Measurements from ENCODE around the gene VSTM4. TPM values are rescaled to one million over a fixed set of nuclear protein-coding genes. Genes with fewer than 3 reads are reported as not detected.

Gene VSTM4
- total and polyA plus RNA-seq, 2 experiments from 2014 or later = 9.5 to 12.3 TPM

DNA sequence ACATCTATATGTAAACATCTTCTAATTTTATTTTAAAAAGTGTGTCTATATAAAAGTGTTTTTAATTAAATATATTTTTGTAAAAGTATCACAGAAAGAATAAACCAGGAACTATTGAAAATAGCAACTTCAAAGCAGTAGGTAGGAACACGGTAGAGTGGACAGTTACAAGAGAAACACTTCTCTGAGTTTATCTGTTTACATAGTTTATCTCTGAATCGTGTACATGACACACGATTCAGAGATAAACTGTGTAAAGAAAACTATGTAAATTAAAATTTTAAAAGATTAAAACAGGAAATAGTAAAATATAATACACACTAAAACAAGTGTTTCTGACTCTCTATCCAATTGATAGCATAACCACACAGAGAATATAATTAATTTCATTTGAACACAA lies 43.6 kb upstream of the VSTM4 start:
- no peaks in the 10 kb centered on the region for H3K36me3 ChIP-seq (ENCODE audit: low read depth)
- H4K20me1 ChIP-seq (ENCODE audit: insufficient read depth) = no peaks in the 10 kb centered on the region
- no peak overlapping the region for H3K4me2 ChIP-seq (ENCODE audit: unreplicated experiment)
- no peaks in the 10 kb centered on the region for H3K79me2 ChIP-seq (ENCODE audit: insufficient read depth)
- H2AFZ ChIP-seq = no peak overlapping the region
- no peaks in the 10 kb centered on the region for H3K27me3 ChIP-seq (replicated peaks; ENCODE audit: insufficient read depth)
- H3K9me2 ChIP-seq (ENCODE audit: insufficient read depth) = no peaks in the 10 kb centered on the region
- WGBS, 2 experiments (ENCODE audit: low coverage in 1 of 2, low lambda C conversion rate in 2 of 2, missing lambda C conversion rate in 2 of 2) = 30 to 32% methylated on average over 3 of the region's 3 CpGs
- H3K9ac ChIP-seq = no peak overlapping the region
- peaks cover 9% of the 10 kb centered on the region for H3F3A ChIP-seq (ENCODE audit: insufficient read depth)
- no peak overlapping the region for H3K4me3 ChIP-seq
- TF ChIP-seq EZH2 (IDR thresholded peaks at IDR 0.05; ENCODE audit: insufficient read depth, poor library complexity, severe bottlenecking) = no peak
- TF ChIP-seq EZH2phosphoT487 (IDR thresholded peaks at IDR 0.05; ENCODE audit: insufficient read depth, low read depth) = no peak
- in situ Hi-C loops (cut with MboI) = loop anchor here (25.0 kb wide), 1 partner anchor 497 kb away; no protein-coding TSS in a partner anchor
- H3K4me1 ChIP-seq (ENCODE audit: insufficient read depth) = peaks cover 21% of the 10 kb centered on the region
- H3K27ac ChIP-seq = no peak overlapping the region
- no peak for DNase-seq
- H3K9me3 ChIP-seq (ENCODE audit: low read depth) = no peaks in the 10 kb centered on the region

DNA sequence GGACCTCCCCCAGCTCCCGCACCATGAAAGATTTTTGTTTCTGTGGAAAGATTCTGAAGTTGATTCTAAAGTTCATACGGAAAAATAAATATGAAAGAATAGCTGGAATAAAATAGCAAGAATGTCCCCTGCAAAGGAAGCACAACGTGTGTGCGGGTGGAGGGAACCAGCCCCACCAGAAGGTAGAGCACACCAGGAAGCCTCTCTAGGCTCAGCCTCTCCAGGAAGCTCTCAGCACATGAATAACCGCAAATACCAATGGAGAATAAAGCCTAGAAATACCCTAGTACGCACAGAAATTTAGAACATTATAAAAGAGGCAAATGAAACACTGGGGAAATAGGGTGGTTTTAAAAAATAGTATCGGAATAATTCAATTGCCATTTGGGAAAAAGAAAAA lies 43.1 kb upstream of the VSTM4 start:
- Histone ChIP-seq H3K4me2 (ENCODE audit: unreplicated experiment) (no peak overlapping the region), H3F3A (ENCODE audit: insufficient read depth) (peaks cover 7% of the 10 kb centered on the region)
- in situ Hi-C loops (cut with MboI) = loop anchor here (25.0 kb wide), 1 partner anchor 496 kb away; no protein-coding TSS in a partner anchor

DNA sequence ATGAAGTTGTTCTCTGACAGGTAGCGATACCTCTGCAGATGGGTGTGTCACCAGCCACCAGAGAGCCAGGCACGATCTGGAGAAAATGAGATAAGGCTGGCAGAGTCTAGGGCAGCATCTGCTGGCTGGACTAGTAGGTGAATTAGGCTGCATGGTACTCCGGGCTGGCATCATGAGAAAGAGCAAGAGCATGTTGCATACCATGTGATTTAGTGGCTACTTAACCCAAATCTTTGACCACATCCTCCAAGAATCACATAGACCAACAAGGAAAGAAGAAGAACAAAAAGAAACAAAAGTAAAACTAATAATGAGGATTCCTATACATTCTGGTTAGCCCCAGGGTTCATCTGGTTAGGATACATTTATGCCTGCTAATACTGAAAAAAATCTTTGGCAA lies 41.9 kb upstream of the VSTM4 start:
- in situ Hi-C loops (cut with MboI) = loop anchor here (25.0 kb wide), 1 partner anchor 495 kb away; no protein-coding TSS in a partner anchor
- Histone ChIP-seq H3F3A (ENCODE audit: insufficient read depth) (peaks cover 3% of the 10 kb centered on the region; the same call in 1 of the 2 replicates), H3K36me3 (ENCODE audit: low read depth) (no peaks in the 10 kb centered on the region), H3K9me3 (ENCODE audit: low read depth) (no peaks in the 10 kb centered on the region), H3K27ac (no peak overlapping the region), H3K27me3 (replicated peaks; ENCODE audit: insufficient read depth) (no peaks in the 10 kb centered on the region), H3K4me1 (ENCODE audit: insufficient read depth) (peaks cover 16% of the 10 kb centered on the region), H3K79me2 (ENCODE audit: insufficient read depth) (no peaks in the 10 kb centered on the region), H4K20me1 (ENCODE audit: insufficient read depth) (no peaks in the 10 kb centered on the region), H3K9me2 (ENCODE audit: insufficient read depth) (no peaks in the 10 kb centered on the region), H3K9ac (no peak overlapping the region), H3K4me3 (no peak overlapping the region), H3K4me2 (ENCODE audit: unreplicated experiment) (no peak overlapping the region), H2AFZ (no peak overlapping the region)
- no peak for DNase-seq
- no peak for TF ChIP-seq EZH2phosphoT487 (IDR thresholded peaks at IDR 0.05; ENCODE audit: insufficient read depth, low read depth)
- 79 to 93% methylated on average over 3 of the region's 3 CpGs for WGBS, 2 experiments (ENCODE audit: low coverage in 1 of 2, low lambda C conversion rate in 2 of 2, missing lambda C conversion rate in 2 of 2)

More for the DNA sequence above, 43.1 kb upstream of the VSTM4 start:
- Histone ChIP-seq H3K9me3 (ENCODE audit: low read depth) (no peaks in the 10 kb centered on the region), H3K79me2 (ENCODE audit: insufficient read depth) (no peaks in the 10 kb centered on the region), H3K36me3 (ENCODE audit: low read depth) (no peaks in the 10 kb centered on the region), H3K27me3 (replicated peaks; ENCODE audit: insufficient read depth) (no peaks in the 10 kb centered on the region), H2AFZ (no peak overlapping the region), H3K4me3 (no peak overlapping the region), H4K20me1 (ENCODE audit: insufficient read depth) (no peaks in the 10 kb centered on the region), H3K9me2 (ENCODE audit: insufficient read depth) (no peaks in the 10 kb centered on the region), H3K4me1 (ENCODE audit: insufficient read depth) (peaks cover 20% of the 10 kb centered on the region), H3K9ac (no peak overlapping the region), H3K27ac (no peak overlapping the region)
- TF ChIP-seq EZH2phosphoT487 (IDR thresholded peaks at IDR 0.05; ENCODE audit: insufficient read depth, low read depth) (no peak), EZH2 (IDR thresholded peaks at IDR 0.05; ENCODE audit: insufficient read depth, poor library complexity, severe bottlenecking) (no peak)
- no peak for DNase-seq
- WGBS, 2 experiments (ENCODE audit: low coverage in 1 of 2, low lambda C conversion rate in 2 of 2, missing lambda C conversion rate in 2 of 2) = 93 to 95% methylated on average over 7 of the region's 7 CpGs

DNA sequence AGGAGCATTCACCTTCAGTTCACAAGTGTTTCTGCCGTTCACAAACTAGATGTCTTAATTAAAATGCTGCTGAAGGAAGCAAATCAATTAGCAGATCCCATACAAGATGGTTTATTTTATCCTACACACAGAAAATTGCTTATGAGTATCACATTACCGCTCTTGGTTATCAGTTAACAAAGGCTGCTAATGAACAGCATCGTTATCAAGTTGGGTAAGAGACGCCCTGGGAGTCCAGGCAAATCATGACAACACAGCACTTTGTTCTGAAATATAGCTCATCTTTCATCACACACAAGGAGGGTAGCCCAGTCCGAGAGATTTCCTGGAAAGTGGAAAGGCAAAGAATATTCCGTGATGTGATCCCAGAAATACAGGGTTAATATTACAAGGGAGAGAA lies 39.3 kb upstream of the VSTM4 start:
- no peaks in the 10 kb centered on the region for H3K79me2 ChIP-seq (ENCODE audit: insufficient read depth)

More for the DNA sequence above, 39.3 kb upstream of the VSTM4 start:
- Histone ChIP-seq H3K9ac (no peak overlapping the region), H3K4me1 (ENCODE audit: insufficient read depth) (peaks cover 11% of the 10 kb centered on the region), H3K9me2 (ENCODE audit: insufficient read depth) (no peaks in the 10 kb centered on the region), H3K4me2 (ENCODE audit: unreplicated experiment) (no peak overlapping the region), H2AFZ (no peak overlapping the region), H3K9me3 (ENCODE audit: low read depth) (no peaks in the 10 kb centered on the region), H3K27me3 (replicated peaks; ENCODE audit: insufficient read depth) (no peaks in the 10 kb centered on the region), H4K20me1 (ENCODE audit: insufficient read depth) (no peaks in the 10 kb centered on the region), H3K27ac (no peak overlapping the region), H3F3A (ENCODE audit: insufficient read depth) (no peaks in the 10 kb centered on the region), H3K4me3 (no peak overlapping the region), H3K36me3 (ENCODE audit: low read depth) (no peaks in the 10 kb centered on the region)
- TF ChIP-seq EZH2 (IDR thresholded peaks at IDR 0.05; ENCODE audit: insufficient read depth, poor library complexity, severe bottlenecking) (no peak), EZH2phosphoT487 (IDR thresholded peaks at IDR 0.05; ENCODE audit: insufficient read depth, low read depth) (no peak)
- in situ Hi-C loops (cut with MboI) = loop anchor here (25.0 kb wide), 1 partner anchor 492 kb away; no protein-coding TSS in a partner anchor
- DNase-seq = no peak
- 90 to 93% methylated on average over 6 of the region's 6 CpGs for WGBS, 2 experiments (ENCODE audit: low coverage in 1 of 2, low lambda C conversion rate in 2 of 2, missing lambda C conversion rate in 2 of 2)
